Superior temporal gyrus (tissue), 1 donor: ENCODE data around the gene AP1M1.

ENCODE experiments used
- DNase-seq: peaks from one replicate; pipeline ENCODE4 v3.0.0-alpha.2; 2016; ENCODE audit errors: extremely low spot score

The AP1M1 gene

GRCh38 chr19:16185123-16185767, 12.5 kb upstream of the AP1M1 start, which contains the start of gene FAM32A:
Gene FAM32A, plus strand, starts transcription at chr19:16185410. Its CDS starts 33 bp downstream, at chr19:16185443.
- DNase-seq, result peak; percentile 100

GRCh38 chr19:16185768-16186123, 12.0 kb upstream of the AP1M1 start:
- DNase-seq, result no peak

- DNase-seq, result no peak
Measured at GRCh38 chr19:16188521-16188920, 9.2 kb upstream of the AP1M1 start.

GRCh38 chr19:16190198-16190597, 7.5 kb upstream of the AP1M1 start:
- no peak for DNase-seq

- DNase-seq, result no peak
Measured at GRCh38 chr19:16190736-16191135, 7.0 kb upstream of the AP1M1 start.

GRCh38 chr19:16191216-16191908, 6.3 kb upstream of the AP1M1 start:
- no peak for DNase-seq

- no peak for DNase-seq
Measured at GRCh38 chr19:16193466-16193865, 4.2 kb upstream of the AP1M1 start.

GRCh38 chr19:16197188-16197621, 506 bp upstream of the AP1M1 start:
- no peak for DNase-seq

GRCh38 chr19:16198370-16198651, 600 bp downstream of the AP1M1 start:
- no peak for DNase-seq

- no peak for DNase-seq
Measured at GRCh38 chr19:16199275-16199932, 1.7 kb downstream of the AP1M1 start.

GRCh38 chr19:16200038-16201010, 2.6 kb downstream of the AP1M1 start:
- no peak for DNase-seq

- DNase-seq, result no peak
Measured at GRCh38 chr19:16201011-16201391, 3.3 kb downstream of the AP1M1 start.

GRCh38 chr19:16202320-16203255, 4.9 kb downstream of the AP1M1 start:
- no peak for DNase-seq

GRCh38 chr19:16203256-16204004, 5.7 kb downstream of the AP1M1 start:
- DNase-seq, result no peak

- no peak for DNase-seq
Measured at GRCh38 chr19:16204005-16204294, 6.2 kb downstream of the AP1M1 start.

- no peak for DNase-seq
Measured at GRCh38 chr19:16205205-16206045, 7.7 kb downstream of the AP1M1 start.

GRCh38 chr19:16206046-16206605, 8.4 kb downstream of the AP1M1 start:
- no peak for DNase-seq

- no peak for DNase-seq
Measured at GRCh38 chr19:16206637-16207036, 8.9 kb downstream of the AP1M1 start.

GRCh38 chr19:16207063-16207462, 9.4 kb downstream of the AP1M1 start:
- no peak for DNase-seq
